Measurements from ENCODE around the gene C1orf167.

DNA sequence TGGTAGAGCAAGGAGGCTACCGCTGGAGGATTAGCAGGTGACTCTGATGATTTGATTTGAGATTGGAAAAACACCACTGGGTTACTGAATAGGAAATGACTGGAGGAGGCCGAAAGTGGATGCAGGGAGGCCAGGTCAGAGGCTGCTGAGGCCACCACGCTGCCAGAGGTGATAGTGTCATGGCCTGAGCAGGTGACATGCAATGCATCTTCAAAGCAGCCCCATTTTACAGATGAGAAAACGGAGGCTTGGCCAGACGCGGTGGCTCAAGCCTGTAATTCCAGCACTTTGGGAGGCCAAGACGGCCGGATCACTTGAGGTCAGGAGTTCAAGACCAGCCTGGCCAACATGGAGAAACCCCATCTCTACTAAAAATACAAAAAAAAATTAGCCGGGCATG is 12.8 kb downstream of the C1orf167 start:
- TF ChIP-seq, protein P1, sequence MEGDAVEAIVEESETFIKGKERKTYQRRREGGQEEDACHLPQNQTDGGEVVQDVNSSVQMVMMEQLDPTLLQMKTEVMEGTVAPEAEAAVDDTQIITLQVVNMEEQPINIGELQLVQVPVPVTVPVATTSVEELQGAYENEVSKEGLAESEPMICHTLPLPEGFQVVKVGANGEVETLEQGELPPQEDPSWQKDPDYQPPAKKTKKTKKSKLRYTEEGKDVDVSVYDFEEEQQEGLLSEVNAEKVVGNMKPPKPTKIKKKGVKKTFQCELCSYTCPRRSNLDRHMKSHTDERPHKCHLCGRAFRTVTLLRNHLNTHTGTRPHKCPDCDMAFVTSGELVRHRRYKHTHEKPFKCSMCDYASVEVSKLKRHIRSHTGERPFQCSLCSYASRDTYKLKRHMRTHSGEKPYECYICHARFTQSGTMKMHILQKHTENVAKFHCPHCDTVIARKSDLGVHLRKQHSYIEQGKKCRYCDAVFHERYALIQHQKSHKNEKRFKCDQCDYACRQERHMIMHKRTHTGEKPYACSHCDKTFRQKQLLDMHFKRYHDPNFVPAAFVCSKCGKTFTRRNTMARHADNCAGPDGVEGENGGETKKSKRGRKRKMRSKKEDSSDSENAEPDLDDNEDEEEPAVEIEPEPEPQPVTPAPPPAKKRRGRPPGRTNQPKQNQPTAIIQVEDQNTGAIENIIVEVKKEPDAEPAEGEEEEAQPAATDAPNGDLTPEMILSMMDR (IDR thresholded peaks at IDR 0.05 in 4 of 5, conservative IDR thresholded peaks at IDR 0.05 in 1 of 5), result no peak
- no peak for TF ChIP-seq POLR2A (IDR thresholded peaks at IDR 0.05)

Data from gastrocnemius medialis (tissue), 4 donors.